IPS-NIHi7 (cell line): ENCODE measurements around the gene SPINT3.
A peak's percentile ranks its signal among the peaks of the same experiment; 100 is the strongest.

Experiments used
- DNase-seq: peaks from one replicate; pipeline ENCODE4 v3.0.0; 2012; ENCODE audit warnings: mixed read lengths; ENCODE audit errors: extremely low spot score

The SPINT3 gene

GRCh38 chr20:45515147-45515913 is at the start of gene SPINT3:
SPINT3 (minus strand) TSS chr20:45515622; CDS start chr20:45515608, 14 bp downstream.
- DNase-seq = no peak

GRCh38 chr20:45564760-45565276 is 49.4 kb upstream of the SPINT3 start:
- DNase-seq = no peak

- no peak for DNase-seq
Measured at GRCh38 chr20:45555198-45555597, 39.8 kb upstream of the SPINT3 start.

GRCh38 chr20:45552456-45552855 is 37.0 kb upstream of the SPINT3 start:
- DNase-seq = no peak

GRCh38 chr20:45550765-45551164 is 35.3 kb upstream of the SPINT3 start:
- no peak for DNase-seq

- DNase-seq = no peak
Measured at GRCh38 chr20:45548410-45548809, 33.0 kb upstream of the SPINT3 start.

- DNase-seq = no peak
Measured at GRCh38 chr20:45547206-45547770, 31.9 kb upstream of the SPINT3 start, which contains the start of gene EPPIN. EPPIN (minus strand) TSS chr20:45547401; CDS start chr20:45547357, 44 bp downstream.

- peak; percentile 77 for DNase-seq
Measured at GRCh38 chr20:45545754-45546453, 30.5 kb upstream of the SPINT3 start.

- DNase-seq = no peak
Measured at GRCh38 chr20:45545351-45545750, 29.9 kb upstream of the SPINT3 start.

- no peak for DNase-seq
Measured at GRCh38 chr20:45539382-45539781, 24.0 kb upstream of the SPINT3 start, which contains the start of gene WFDC6. WFDC6 (minus strand) TSS chr20:45539482; CDS start chr20:45539407, 75 bp downstream.

- peak; percentile 53 for DNase-seq
Measured at GRCh38 chr20:45538209-45538799, 22.9 kb upstream of the SPINT3 start.

GRCh38 chr20:45527294-45527693 is 11.9 kb upstream of the SPINT3 start:
- no peak for DNase-seq

- DNase-seq = no peak
Measured at GRCh38 chr20:45523821-45524220, 8.4 kb upstream of the SPINT3 start.

- DNase-seq = no peak
Measured at GRCh38 chr20:45518282-45518681, 2.9 kb upstream of the SPINT3 start.

GRCh38 chr20:45510242-45510862 is 5.1 kb downstream of the SPINT3 start:
- DNase-seq = no peak

- DNase-seq = no peak
Measured at GRCh38 chr20:45509091-45509490, 6.3 kb downstream of the SPINT3 start.

GRCh38 chr20:45508068-45508886 is 7.1 kb downstream of the SPINT3 start:
- DNase-seq = no peak

- DNase-seq = no peak
Measured at GRCh38 chr20:45507011-45507820, 8.2 kb downstream of the SPINT3 start.

- no peak for DNase-seq
Measured at GRCh38 chr20:45506398-45506797, 9.0 kb downstream of the SPINT3 start.

- no peak for DNase-seq
Measured at GRCh38 chr20:45503403-45503802, 12.0 kb downstream of the SPINT3 start.
